OCI-LY7 (cell line): ENCODE results near the gene YWHAB.

Experiments used
- CTCF ChIP-seq: fragments of 200-600 bp; sonication (generic); conservative IDR thresholded peaks from 2 replicates; pipeline ENCODE4 v1.5.1; 2014; ENCODE audit warnings: mild to moderate bottlenecking, antibody characterized with exemption, low read length, moderate library complexity, mixed read lengths
- EZH2phosphoT487 ChIP-seq: fragments of 200-600 bp; sonication (generic); IDR thresholded peaks from 2 replicates; pipeline ENCODE4 v1.6.1; 2018; ENCODE audit warnings: low read depth, borderline replicate concordance, mild to moderate bottlenecking, mixed run types, antibody characterized with exemption, low read length, moderate library complexity, mixed read lengths

GRCh38 chr20:44948513-44948912 lies 63.0 kb downstream of the YWHAB start:
- TF ChIP-seq CTCF: no peak
- TF ChIP-seq EZH2phosphoT487: no peak
